PC-9 (cell line): ENCODE results near the gene CFAP61. TPM values are rescaled to one million over a fixed set of nuclear protein-coding genes. Genes with fewer than 3 reads are reported as not detected.

ENCODE experiments used
- BruUV-seq: library from RNA; stranded (reverse); fragments of 400-500 nt; replicated peaks from 2 replicates; lab custom pipeline; 2021; lab: Mats Ljungman, UMichigan
- CTCF ChIA-PET: fragments of 300-600 bp; sonication (Branson Sonifier 250); formaldehyde crosslinking; loops from one replicate; lab custom pipeline; 2022; ENCODE audit warnings: antibody characterized with exemption; lab: Charles Lee
- POLR2A ChIA-PET: fragments of 300-600 bp; sonication (Branson Sonifier 250); formaldehyde crosslinking; loops from one replicate; lab custom pipeline; 2022; ENCODE audit warnings: antibody characterized with exemption; ENCODE audit not compliant: unreplicated experiment; lab: Charles Lee
- DNase-seq, 2 experiments: peaks; one replicate each; pipeline versions ENCODE4 v3.0.0 to v3.0.0-alpha.2; 2015 to 2022; ENCODE audit warnings: mixed read lengths in 1 of 2
- H2AFZ ChIP-seq: fragments of 200-600 bp; sonication (generic); 2 replicates; pipeline ENCODE4 v1.8.1; 2017; ENCODE audit warnings: antibody characterized with exemption
- H3F3A ChIP-seq: fragments of 200-600 bp; sonication (generic); 2 replicates; pipeline ENCODE4 v1.8.1; 2017; ENCODE audit warnings: antibody characterized with exemption, mild to moderate bottlenecking, low read depth; ENCODE audit not compliant: insufficient read depth
- H3K27ac ChIP-seq: fragments of 200-600 bp; sonication (generic); 2 replicates; pipeline ENCODE4 v1.6.1; 2016; ENCODE audit warnings: mixed run types
- H3K27me3 ChIP-seq: fragments of 200-600 bp; sonication (generic); 2 replicates; pipeline ENCODE4 v1.6.1; 2016; ENCODE audit warnings: low read depth, mixed run types; ENCODE audit not compliant: insufficient read depth
- H3K36me3 ChIP-seq: fragments of 200-600 bp; sonication (generic); 2 replicates; pipeline ENCODE4 v1.6.1; 2016; ENCODE audit warnings: low read depth, mixed run types
- H3K4me1 ChIP-seq: fragments of 200-600 bp; sonication (generic); replicated peaks from 2 replicates; pipeline ENCODE4 v1.6.1; 2016; ENCODE audit warnings: mixed run types; ENCODE audit not compliant: insufficient read depth
- H3K4me2 ChIP-seq: fragments of 200-600 bp; sonication (generic); 2 replicates; pipeline ENCODE4 v1.6.1; 2017; ENCODE audit warnings: mixed run types
- H3K4me3 ChIP-seq: fragments of 200-600 bp; sonication (generic); 2 replicates; pipeline ENCODE4 v1.6.1; 2016; ENCODE audit warnings: mixed run types
- H3K79me2 ChIP-seq: fragments of 200-600 bp; sonication (generic); 2 replicates; pipeline ENCODE4 v1.6.1; 2017; ENCODE audit warnings: low read depth, mixed run types
- H3K9me2 ChIP-seq: fragments of 200-600 bp; sonication (generic); 2 replicates; pipeline ENCODE4 v1.8.1; 2017; ENCODE audit warnings: mild to moderate bottlenecking; ENCODE audit not compliant: insufficient read depth
- H3K9me3 ChIP-seq: fragments of 200-600 bp; sonication (generic); 2 replicates; pipeline ENCODE4 v1.8.1; 2016; ENCODE audit warnings: low read depth; ENCODE audit not compliant: insufficient read depth
- H4K20me1 ChIP-seq: fragments of 200-600 bp; sonication (generic); 2 replicates; pipeline ENCODE4 v1.8.1; 2017; ENCODE audit not compliant: insufficient read depth
- EZH2 ChIP-seq: fragments of 200-600 bp; sonication (generic); IDR thresholded peaks from 2 replicates; pipeline ENCODE4 v1.8.0; 2017; ENCODE audit warnings: antibody characterized with exemption, low read depth
- intact Hi-C: fragments of 100-400 bp; cut with micrococcal nuclease; formaldehyde crosslinking; loops from one replicate; pipeline ENCODE4 v1.10.0; 2022; ENCODE audit not compliant: unreplicated experiment
- total RNA-seq: library from RNA; stranded (reverse); gene quantifications from 2 replicates; pipeline ENCODE4 v1.2.3, GENCODE V29; 2021
- TF ChIP-seq, protein P1 (sequence below): fragments of 200-600 bp; sonication (generic); conservative IDR thresholded peaks from 2 replicates; pipeline ENCODE4 v1.6.1; 2017; ENCODE audit warnings: mixed run types, antibody characterized with exemption, mild to moderate bottlenecking, moderate library complexity

Gene CFAP61
- total RNA-seq, 1 experiment from 2014 or later, result 2.6 TPM

DNA sequence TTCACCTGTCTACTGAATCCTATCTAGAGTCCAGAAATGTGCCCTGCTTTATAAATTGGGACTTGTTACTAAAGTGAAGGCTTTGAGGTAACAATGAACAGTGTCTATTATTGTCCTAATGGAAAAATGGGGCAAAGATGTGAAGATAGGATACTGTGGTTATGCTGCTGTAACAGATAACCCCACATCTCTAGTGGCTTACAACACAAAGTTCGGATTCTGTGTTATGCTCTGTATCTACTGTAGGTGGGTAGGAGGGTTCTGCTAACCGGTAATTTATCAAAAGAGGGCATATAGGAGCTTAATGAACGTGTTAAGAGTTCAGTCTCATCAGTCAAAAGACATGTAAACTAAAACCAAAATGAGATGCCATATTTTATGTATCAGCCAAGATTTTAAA, 28.9 kb upstream of the CFAP61 start:
- H3K9me2 ChIP-seq, result no peaks in the 10 kb centered on the region
- H3K27me3 ChIP-seq, result no peaks in the 10 kb centered on the region
- H2AFZ ChIP-seq, result no peak overlapping the region
- no TSS peak for BruUV-seq
- peaks cover 42% of the 10 kb centered on the region for H4K20me1 ChIP-seq
- H3K4me2 ChIP-seq, result no peak overlapping the region
- no peak for DNase-seq
- ChIA-PET POLR2A (no interaction called here), CTCF (no interaction called here)
- TF ChIP-seq EZH2, result no peak
- TF ChIP-seq, protein P1, sequence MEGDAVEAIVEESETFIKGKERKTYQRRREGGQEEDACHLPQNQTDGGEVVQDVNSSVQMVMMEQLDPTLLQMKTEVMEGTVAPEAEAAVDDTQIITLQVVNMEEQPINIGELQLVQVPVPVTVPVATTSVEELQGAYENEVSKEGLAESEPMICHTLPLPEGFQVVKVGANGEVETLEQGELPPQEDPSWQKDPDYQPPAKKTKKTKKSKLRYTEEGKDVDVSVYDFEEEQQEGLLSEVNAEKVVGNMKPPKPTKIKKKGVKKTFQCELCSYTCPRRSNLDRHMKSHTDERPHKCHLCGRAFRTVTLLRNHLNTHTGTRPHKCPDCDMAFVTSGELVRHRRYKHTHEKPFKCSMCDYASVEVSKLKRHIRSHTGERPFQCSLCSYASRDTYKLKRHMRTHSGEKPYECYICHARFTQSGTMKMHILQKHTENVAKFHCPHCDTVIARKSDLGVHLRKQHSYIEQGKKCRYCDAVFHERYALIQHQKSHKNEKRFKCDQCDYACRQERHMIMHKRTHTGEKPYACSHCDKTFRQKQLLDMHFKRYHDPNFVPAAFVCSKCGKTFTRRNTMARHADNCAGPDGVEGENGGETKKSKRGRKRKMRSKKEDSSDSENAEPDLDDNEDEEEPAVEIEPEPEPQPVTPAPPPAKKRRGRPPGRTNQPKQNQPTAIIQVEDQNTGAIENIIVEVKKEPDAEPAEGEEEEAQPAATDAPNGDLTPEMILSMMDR, result no peak
- no peaks in the 10 kb centered on the region for H3K9me3 ChIP-seq
- H3F3A ChIP-seq, result peaks cover 7% of the 10 kb centered on the region
- H3K4me3 ChIP-seq, result no peak overlapping the region
- H3K79me2 ChIP-seq, result peaks cover 94% of the 10 kb centered on the region
- H3K36me3 ChIP-seq, result peaks cover 45% of the 10 kb centered on the region
- H3K27ac ChIP-seq, result no peak overlapping the region
- H3K4me1 ChIP-seq, result peaks cover 22% of the 10 kb centered on the region
- intact Hi-C loops, result no loop called here

DNA sequence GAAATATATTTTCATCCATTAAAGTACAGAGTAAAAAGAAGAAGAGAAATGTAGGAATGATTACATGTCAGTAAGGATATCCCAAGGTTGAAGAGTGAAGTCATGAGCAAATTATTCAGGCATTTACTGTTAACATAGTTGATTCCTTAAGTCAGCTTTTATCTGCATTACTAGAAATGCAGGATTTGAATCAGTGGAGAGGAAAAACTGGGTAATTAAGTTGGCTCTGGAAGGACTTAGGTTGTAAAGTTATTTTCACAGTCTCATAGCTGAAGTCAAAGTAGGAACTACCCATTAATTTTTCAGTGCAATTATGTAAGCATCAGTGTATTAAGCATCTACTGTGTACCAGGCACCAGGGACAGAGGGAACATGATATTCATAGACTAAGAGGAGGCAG, 27.4 kb upstream of the CFAP61 start:
- H3K9me2 ChIP-seq, result no peaks in the 10 kb centered on the region
- H3K27ac ChIP-seq, result no peak overlapping the region
- H2AFZ ChIP-seq, result no peak overlapping the region
- TF ChIP-seq EZH2, result no peak
- TF ChIP-seq, protein P1, result no peak
- intact Hi-C loops, result no loop called here
- no peak overlapping the region for H3K4me3 ChIP-seq
- no TSS peak for BruUV-seq
- no peaks in the 10 kb centered on the region for H3K27me3 ChIP-seq
- POLR2A ChIA-PET, result no interaction called here
- H3K4me2 ChIP-seq, result no peak overlapping the region
- CTCF ChIA-PET, result no interaction called here
- H3K9me3 ChIP-seq, result no peaks in the 10 kb centered on the region
- peaks cover 7% of the 10 kb centered on the region for H3K4me1 ChIP-seq
- peaks cover 49% of the 10 kb centered on the region for H3K36me3 ChIP-seq
- H3F3A ChIP-seq, result peaks cover 9% of the 10 kb centered on the region
- DNase-seq, result no peak
- peaks cover 45% of the 10 kb centered on the region for H4K20me1 ChIP-seq
- peaks cover 83% of the 10 kb centered on the region for H3K79me2 ChIP-seq

DNA sequence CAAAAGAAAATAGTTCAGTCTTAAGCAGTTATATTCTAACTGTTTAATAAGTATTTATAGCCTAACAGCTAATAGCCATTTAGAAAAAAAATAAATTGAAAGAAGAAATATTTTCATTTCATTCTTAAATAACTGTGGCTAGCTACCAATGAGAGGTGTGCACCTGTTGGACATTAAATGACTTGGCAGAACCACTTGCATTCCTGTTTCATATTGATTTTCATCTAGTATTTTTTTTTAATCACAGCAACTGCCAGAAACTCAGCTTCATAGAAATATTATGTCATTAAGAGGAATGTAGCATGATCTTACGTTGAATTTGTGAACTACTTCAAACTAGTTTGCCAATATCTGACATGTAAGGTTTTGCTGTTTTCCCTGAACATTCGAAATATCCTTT, 25.0 kb upstream of the CFAP61 start:
- no peak for DNase-seq
- no peak overlapping the region for H3K4me3 ChIP-seq
- H3F3A ChIP-seq, result peaks cover 21% of the 10 kb centered on the region
- no peaks in the 10 kb centered on the region for H3K27me3 ChIP-seq
- no peak overlapping the region for H3K27ac ChIP-seq
- H2AFZ ChIP-seq, result no peak overlapping the region
- CTCF ChIA-PET, result no interaction called here
- H3K9me3 ChIP-seq, result no peaks in the 10 kb centered on the region
- H4K20me1 ChIP-seq, result peaks cover 43% of the 10 kb centered on the region
- no TSS peak for BruUV-seq
- TF ChIP-seq, protein P1, result no peak
- no peak for TF ChIP-seq EZH2
- no peak overlapping the region for H3K4me2 ChIP-seq
- POLR2A ChIA-PET, result interaction anchor here (0.5 to 0.7 kb wide), 2 partner anchors 48 to 328 kb away, joined by 3 to 31 read pairs; no protein-coding TSS in a partner anchor
- H3K9me2 ChIP-seq, result no peaks in the 10 kb centered on the region
- no peaks in the 10 kb centered on the region for H3K4me1 ChIP-seq
- H3K36me3 ChIP-seq, result peaks cover 56% of the 10 kb centered on the region
- H3K79me2 ChIP-seq, result peaks cover 64% of the 10 kb centered on the region
- intact Hi-C loops, result no loop called here
